GM23248 (cell line): ENCODE measurements around the gene NTNG2. TPM values are rescaled to one million over a fixed set of nuclear protein-coding genes. Genes with fewer than 3 reads are reported as not detected.

ENCODE experiments used
- DNase-seq: peaks from one replicate; pipeline ENCODE4 v3.0.0-alpha.2; 2015
- H2AFZ ChIP-seq: fragments of 200-600 bp; sonication (generic); 2 replicates; pipeline ENCODE4 v1.6.1; 2016; ENCODE audit warnings: antibody characterized with exemption
- H3F3A ChIP-seq: fragments of 200-600 bp; sonication (generic); 2 replicates; pipeline ENCODE4 v1.6.1; 2016; ENCODE audit warnings: mild to moderate bottlenecking, antibody characterized with exemption, mixed run types; ENCODE audit not compliant: insufficient read depth
- H3K27ac ChIP-seq: fragments of 200-600 bp; sonication (generic); 2 replicates; pipeline ENCODE4 v1.5.1; 2016; ENCODE audit warnings: mild to moderate bottlenecking
- H3K27me3 ChIP-seq: fragments of 200-600 bp; sonication (generic); replicated peaks from 2 replicates; pipeline ENCODE4 v1.6.1; 2016; ENCODE audit warnings: mild to moderate bottlenecking; ENCODE audit not compliant: insufficient read depth
- H3K36me3 ChIP-seq: fragments of 200-600 bp; sonication (generic); 2 replicates; pipeline ENCODE4 v1.6.1; 2016; ENCODE audit warnings: low read depth, mild to moderate bottlenecking
- H3K4me1 ChIP-seq: fragments of 200-600 bp; sonication (generic); 2 replicates; pipeline ENCODE4 v1.6.1; 2016; ENCODE audit warnings: mild to moderate bottlenecking; ENCODE audit not compliant: insufficient read depth
- H3K4me2 ChIP-seq: fragments of 200-600 bp; sonication (generic); one replicate; pipeline ENCODE4 v1.6.1; 2016; ENCODE audit warnings: mild to moderate bottlenecking; ENCODE audit not compliant: unreplicated experiment
- H3K4me3 ChIP-seq: fragments of 200-600 bp; sonication (generic); 2 replicates; pipeline ENCODE4 v1.5.1; 2016; ENCODE audit warnings: mild to moderate bottlenecking
- H3K79me2 ChIP-seq: fragments of 200-600 bp; sonication (generic); 2 replicates; pipeline ENCODE4 v1.6.1; 2016; ENCODE audit warnings: mild to moderate bottlenecking; ENCODE audit not compliant: insufficient read depth
- H3K9ac ChIP-seq: fragments of 200-600 bp; sonication (generic); 2 replicates; pipeline ENCODE4 v1.6.1; 2016; ENCODE audit warnings: mild to moderate bottlenecking
- H3K9me2 ChIP-seq: fragments of 200-600 bp; sonication (generic); 2 replicates; pipeline ENCODE4 v1.6.1; 2016; ENCODE audit warnings: mixed run types, mild to moderate bottlenecking, moderate library complexity; ENCODE audit not compliant: insufficient read depth
- H3K9me3 ChIP-seq: fragments of 200-600 bp; sonication (generic); one replicate; pipeline ENCODE4 v1.6.1; 2017; ENCODE audit warnings: low read depth
- H4K20me1 ChIP-seq: fragments of 200-600 bp; sonication (generic); 2 replicates; pipeline ENCODE4 v1.6.0; 2016; ENCODE audit not compliant: insufficient read depth
- EZH2 ChIP-seq: fragments of 200-600 bp; sonication (generic); IDR thresholded peaks from 2 replicates; pipeline ENCODE4 v1.6.1; 2018; ENCODE audit warnings: antibody characterized with exemption, mild to moderate bottlenecking; ENCODE audit not compliant: insufficient read depth, poor library complexity, severe bottlenecking
- EZH2phosphoT487 ChIP-seq: fragments of 200-600 bp; sonication (generic); IDR thresholded peaks from 2 replicates; pipeline ENCODE4 v1.6.1; 2018; ENCODE audit warnings: antibody characterized with exemption, moderate library complexity, mild to moderate bottlenecking, low read depth; ENCODE audit not compliant: insufficient read depth
- WGBS, 2 experiments: methylation state at CpG; one replicate each; pipeline ENCODE4 v1.1.6; 2015 to 2017; ENCODE audit warnings: low lambda C conversion rate in 2 of 2, low coverage in 1 of 2; ENCODE audit errors: missing lambda C conversion rate in 2 of 2; 5-methylcytosine and 5-hydroxymethylcytosine counted together
- in situ Hi-C: fragments of 300-500 bp; cut with MboI; formaldehyde crosslinking; loops from 2 replicates; pipeline ENCODE4 v1.15.0; 2020
- polyA plus RNA-seq: library from polyadenylated mRNA; unstranded; fragments of >200 nt; fragmentation: Nextera tagmentation; extraction: Ambion mirVana; gene quantifications from 2 replicates; pipeline ENCODE4 v1.2.1, GENCODE V29; 2016
- total RNA-seq: library from RNA; depleted of rRNA; stranded (reverse); fragments of >200 nt; shearing (Covaris generic); gene quantifications from 2 replicates; pipeline ENCODE4 v1.2.3, GENCODE V29; 2014

The NTNG2 gene
- total and polyA plus RNA-seq, 2 experiments from 2014 or later: 0.13 to 1.5 TPM

DNA sequence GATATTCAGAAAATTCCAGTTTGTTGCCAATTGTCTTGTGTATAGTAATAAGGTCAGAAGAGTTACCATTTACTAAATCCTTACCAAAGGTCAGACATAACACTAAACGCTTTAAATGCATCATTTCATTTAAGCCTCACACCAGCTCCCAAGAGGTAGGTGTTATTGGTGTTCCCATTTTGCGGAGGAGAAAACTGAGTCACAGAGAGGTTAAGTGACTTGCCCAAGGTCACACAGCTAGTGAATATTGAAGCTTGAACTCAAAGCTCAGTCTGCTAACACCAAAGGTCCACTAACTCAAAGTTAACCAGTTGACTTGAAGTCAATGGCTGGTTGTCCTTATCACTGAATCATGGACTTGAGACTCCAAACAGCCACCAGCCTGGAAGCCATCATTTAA, 40.8 kb upstream of the NTNG2 start:
- Histone ChIP-seq H3K9ac (no peak overlapping the region), H3K9me3 (no peaks in the 10 kb centered on the region), H3K27ac (no peak overlapping the region), H3K4me1 (no peaks in the 10 kb centered on the region), H3K4me3 (no peak overlapping the region), H3K9me2 (no peaks in the 10 kb centered on the region), H3K36me3 (no peaks in the 10 kb centered on the region), H3K79me2 (no peaks in the 10 kb centered on the region), H3F3A (no peaks in the 10 kb centered on the region), H3K27me3 (peaks cover 64% of the 10 kb centered on the region), H3K4me2 (no peak overlapping the region), H4K20me1 (no peaks in the 10 kb centered on the region), H2AFZ (no peak overlapping the region)
- no peak for DNase-seq
- WGBS, 2 experiments: 69 to 71% methylated on average over 2 of the region's 2 CpGs
- no peak for TF ChIP-seq EZH2phosphoT487
- no peak for TF ChIP-seq EZH2
- in situ Hi-C loops: no loop called here

- Histone ChIP-seq H2AFZ (no peak overlapping the region), H3K9ac (no peak overlapping the region), H3K9me2 (no peaks in the 10 kb centered on the region), H3K4me1 (no peaks in the 10 kb centered on the region), H4K20me1 (no peaks in the 10 kb centered on the region), H3K4me2 (no peak overlapping the region), H3K9me3 (no peaks in the 10 kb centered on the region), H3F3A (no peaks in the 10 kb centered on the region), H3K79me2 (no peaks in the 10 kb centered on the region), H3K27ac (no peak overlapping the region), H3K4me3 (no peak overlapping the region), H3K27me3 (peaks cover 91% of the 10 kb centered on the region), H3K36me3 (no peaks in the 10 kb centered on the region)
- 31 to 45% methylated on average over 6 of the region's 6 CpGs for WGBS, 2 experiments
- DNase-seq: no peak
- in situ Hi-C loops: no loop called here
- TF ChIP-seq EZH2: no peak
- TF ChIP-seq EZH2phosphoT487: no peak
Observed at GRCh38 chr9:132124800-132125199, 37.1 kb upstream of the NTNG2 start.

GRCh38 chr9:132125361-132125760, 36.5 kb upstream of the NTNG2 start:
- no peaks in the 10 kb centered on the region for H3F3A ChIP-seq
- whole genome bisulfite sequencing, 2 experiments: 18 to 23% methylated on average over 7 of the region's 7 CpGs
- no peak for TF ChIP-seq EZH2phosphoT487
- TF ChIP-seq EZH2: no peak
- no peak overlapping the region for H3K4me2 ChIP-seq
- no peaks in the 10 kb centered on the region for H3K9me3 ChIP-seq
- no peak for DNase-seq
- H3K36me3 ChIP-seq: no peaks in the 10 kb centered on the region
- H4K20me1 ChIP-seq: no peaks in the 10 kb centered on the region
- peaks cover 88% of the 10 kb centered on the region for H3K27me3 ChIP-seq
- H3K27ac ChIP-seq: no peak overlapping the region
- no peak overlapping the region for H3K9ac ChIP-seq
- in situ Hi-C loops: no loop called here
- no peak overlapping the region for H2AFZ ChIP-seq
- H3K79me2 ChIP-seq: no peaks in the 10 kb centered on the region
- H3K4me1 ChIP-seq: no peaks in the 10 kb centered on the region
- no peaks in the 10 kb centered on the region for H3K9me2 ChIP-seq
- H3K4me3 ChIP-seq: no peak overlapping the region

DNA sequence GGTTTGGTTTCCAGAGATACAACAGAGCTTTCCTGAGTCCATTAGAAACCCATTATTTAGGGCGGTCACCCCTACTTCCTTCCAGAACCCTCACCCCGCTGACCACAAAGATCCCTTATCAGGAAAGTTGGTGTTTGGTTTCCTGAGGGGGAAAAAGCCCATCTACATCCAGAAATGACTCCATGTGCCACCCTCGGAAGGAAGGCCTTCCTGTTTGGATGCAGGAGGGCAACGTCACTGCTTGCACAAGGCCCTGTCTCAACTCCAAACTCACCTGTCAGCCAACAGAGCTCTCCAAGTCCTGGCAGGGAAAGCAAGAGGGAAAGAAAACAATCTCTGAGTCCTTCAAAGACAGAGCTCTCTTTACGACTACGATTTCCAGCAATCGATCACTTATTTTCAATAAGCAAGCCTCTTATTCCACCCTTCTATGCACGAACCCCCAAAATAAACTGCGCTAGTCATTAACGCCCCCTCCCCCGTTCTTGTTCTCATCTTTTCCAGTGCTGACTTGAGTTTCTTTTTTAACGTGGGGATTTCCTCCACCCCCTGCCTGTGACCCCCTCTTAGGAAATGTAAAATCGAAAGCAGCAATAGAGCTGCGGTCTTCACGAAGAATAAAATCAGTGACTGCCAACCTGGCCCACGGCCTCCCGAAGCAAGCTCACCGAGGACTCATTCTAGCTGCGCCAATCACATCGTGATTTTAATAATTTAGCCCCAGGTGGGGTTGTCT, 35.7 kb upstream of the NTNG2 start:
- no peaks in the 10 kb centered on the region for H3K4me1 ChIP-seq
- H3K4me3 ChIP-seq: no peak overlapping the region
- TF ChIP-seq EZH2phosphoT487 (no peak), EZH2 (no peak)
- no peaks in the 10 kb centered on the region for H4K20me1 ChIP-seq
- no peak for DNase-seq
- H3K27me3 ChIP-seq: peaks cover 88% of the 10 kb centered on the region
- H3K9me3 ChIP-seq: no peaks in the 10 kb centered on the region
- no peak overlapping the region for H3K9ac ChIP-seq
- H3K27ac ChIP-seq: no peak overlapping the region
- H2AFZ ChIP-seq: no peak overlapping the region
- no peak overlapping the region for H3K4me2 ChIP-seq
- H3K79me2 ChIP-seq: no peaks in the 10 kb centered on the region
- in situ Hi-C loops: no loop called here
- WGBS, 2 experiments: 46 to 50% methylated on average over 20 of the region's 20 CpGs
- no peaks in the 10 kb centered on the region for H3K36me3 ChIP-seq
- no peaks in the 10 kb centered on the region for H3K9me2 ChIP-seq
- H3F3A ChIP-seq: no peaks in the 10 kb centered on the region
